ENCODE data around the gene EPB41L4A.
"Not testable (repeated sequence)": the region's sequence is repeated elsewhere in the genome, so short reads cannot be mapped to it uniquely, and the experiment has no call there.

EPB41L4A gene

DNA sequence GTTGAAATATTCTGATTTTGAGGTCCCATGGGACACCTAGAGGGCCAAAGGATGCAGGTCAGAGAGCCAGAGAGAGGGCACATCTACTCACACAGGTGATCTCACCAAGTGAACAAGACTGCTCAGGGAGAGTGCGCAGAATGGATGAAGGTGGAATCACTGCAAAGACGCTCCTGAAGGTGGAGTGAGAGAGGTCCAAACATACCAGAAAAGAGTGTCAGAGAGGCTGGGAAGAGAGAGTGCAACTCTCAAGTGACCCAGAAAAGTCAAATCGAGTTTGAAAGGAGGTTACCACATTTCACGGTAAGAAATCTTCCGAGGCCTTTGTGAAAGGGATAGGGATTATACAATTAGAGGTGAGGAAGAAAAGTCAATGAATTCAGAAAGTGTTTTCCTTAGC, 173.4 kb downstream of the EPB41L4A start:
- DNase-seq, result no peak

DNA sequence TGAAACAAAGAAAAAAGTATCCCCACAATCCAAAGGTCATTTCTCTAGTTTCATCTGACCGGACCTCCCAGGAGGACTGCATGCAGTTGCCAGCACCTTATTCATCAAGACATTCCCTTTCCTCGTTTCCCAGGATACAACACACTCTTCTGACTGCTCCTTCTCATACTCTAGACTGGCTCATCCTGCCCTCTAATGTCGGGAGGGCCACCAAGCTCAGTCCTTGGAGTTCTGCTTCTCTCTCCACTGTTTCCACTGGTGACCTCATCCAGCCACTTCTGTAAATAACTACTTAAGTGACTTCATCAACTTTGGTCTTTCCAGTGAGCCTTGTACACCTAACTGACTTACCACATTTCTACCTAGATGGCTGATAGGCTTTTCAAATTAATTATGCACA, 179.1 kb downstream of the EPB41L4A start:
- DNase-seq, result no peak

DNA sequence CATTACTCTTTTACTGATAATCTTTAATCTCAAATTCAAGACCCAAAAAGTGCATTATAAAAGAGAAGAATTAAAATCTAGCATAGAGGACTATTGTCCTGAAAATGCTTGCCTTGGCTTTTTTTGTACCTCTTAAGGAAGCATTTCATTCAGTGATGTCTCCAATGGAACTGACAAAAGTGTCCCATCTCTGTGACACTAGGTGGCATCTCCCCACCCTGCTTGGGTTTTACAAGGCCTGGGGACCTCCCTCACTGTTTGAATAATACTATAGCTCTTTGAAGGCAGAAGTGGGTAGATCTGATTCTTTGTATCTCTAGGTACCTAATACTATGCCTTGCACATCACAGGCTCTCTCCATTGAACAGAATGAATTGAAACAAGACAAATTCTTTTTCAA, 180.6 kb downstream of the EPB41L4A start:
- DNase-seq, result no peak

DNA sequence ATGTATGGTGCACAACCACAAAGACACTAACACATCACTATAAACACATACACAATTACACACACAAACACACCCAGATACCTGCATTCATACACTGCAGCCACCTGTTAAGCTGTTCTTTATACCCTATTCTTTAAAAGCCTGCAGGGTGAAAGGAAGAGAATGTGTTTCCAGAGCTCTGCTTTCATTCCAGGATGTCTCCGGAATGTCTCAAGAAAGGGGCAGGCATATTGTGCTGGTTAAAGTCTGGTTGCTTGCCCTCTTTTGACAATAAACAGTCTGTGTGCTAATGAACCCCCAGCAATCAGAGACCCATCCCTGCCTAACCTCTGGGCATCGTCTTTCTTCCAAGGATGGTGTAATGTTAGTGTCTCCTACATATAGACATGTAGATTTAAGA, 181.6 kb downstream of the EPB41L4A start:
- no peak for DNase-seq

DNA sequence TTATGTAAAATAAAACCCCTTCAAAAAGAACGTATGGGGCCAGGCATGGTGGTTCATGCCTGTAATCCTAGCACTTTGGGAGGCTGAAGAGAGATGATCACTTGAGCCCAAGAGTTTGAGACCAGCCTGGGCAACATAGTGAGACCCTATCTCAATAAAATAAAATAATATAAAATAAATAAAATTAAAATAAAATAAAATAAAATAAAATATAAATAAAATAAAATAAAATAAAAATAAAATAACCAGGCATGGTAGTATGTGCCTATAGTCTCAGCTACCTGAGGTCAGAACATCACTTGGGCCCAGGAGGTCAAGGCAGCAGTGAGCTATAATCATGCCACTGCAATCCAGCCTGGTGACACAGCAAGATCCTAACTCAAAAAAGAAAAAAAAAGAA, 185.1 kb downstream of the EPB41L4A start:
- no peak for DNase-seq

DNA sequence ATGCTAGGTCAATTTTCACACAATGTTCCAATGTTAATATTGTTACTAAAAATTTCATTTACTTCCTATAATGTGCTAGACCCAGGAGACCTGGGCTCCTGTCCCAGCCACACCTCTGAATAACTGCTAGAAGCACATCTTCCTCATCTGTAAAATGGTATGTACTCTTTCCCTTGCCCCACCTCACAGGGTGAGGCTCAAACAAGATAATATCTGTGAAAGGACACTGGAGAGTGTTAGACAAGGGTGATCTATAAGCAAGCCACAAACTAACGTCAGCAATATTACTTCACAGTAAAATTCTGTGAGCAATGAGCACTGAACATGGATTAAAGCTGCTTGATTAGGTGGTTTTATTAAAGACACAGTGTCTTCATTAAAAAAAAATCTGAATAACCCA, 186.4 kb downstream of the EPB41L4A start:
- no peak for DNase-seq

DNA sequence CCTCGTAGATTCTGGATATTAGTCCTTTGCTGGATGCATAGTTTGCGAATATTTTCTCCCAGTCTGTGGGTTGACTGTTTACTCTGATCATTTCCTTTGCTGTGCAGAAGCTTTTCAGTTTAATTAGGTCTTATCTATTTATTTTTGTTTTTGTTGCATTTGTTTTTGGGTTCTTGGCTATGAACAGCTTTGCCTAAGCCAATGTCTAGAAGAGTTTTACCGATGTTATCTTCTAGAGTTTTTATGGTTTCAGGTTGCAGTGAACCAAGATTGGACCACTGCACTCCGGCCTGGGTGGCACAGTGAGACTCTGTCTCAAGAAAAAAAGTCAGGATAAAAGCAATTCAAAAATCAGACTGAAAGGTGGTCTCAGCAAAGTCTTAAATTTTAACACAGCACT, 188.5 kb downstream of the EPB41L4A start:
- DNase-seq, result no peak

DNA sequence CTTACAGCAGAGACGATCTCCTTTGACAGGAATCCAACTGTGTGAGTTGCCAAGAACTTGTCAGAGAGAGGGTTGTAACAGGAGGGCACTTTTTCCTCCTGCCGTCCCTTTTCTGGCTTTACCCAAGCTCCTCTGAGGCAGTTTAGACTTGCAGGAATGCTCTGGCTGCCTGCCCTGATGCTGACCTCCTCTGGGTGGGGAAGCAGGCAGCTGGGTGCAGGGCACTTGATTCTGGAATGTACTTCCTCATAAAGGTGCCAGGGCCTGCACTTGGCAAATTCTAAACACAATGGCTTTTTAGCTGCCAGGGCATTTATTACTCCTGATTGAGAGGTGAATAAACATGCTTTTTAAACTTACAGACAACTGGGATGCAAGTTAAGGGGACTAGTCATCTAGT, 190.4 kb downstream of the EPB41L4A start:
- DNase-seq, result peak; percentile 53

DNA sequence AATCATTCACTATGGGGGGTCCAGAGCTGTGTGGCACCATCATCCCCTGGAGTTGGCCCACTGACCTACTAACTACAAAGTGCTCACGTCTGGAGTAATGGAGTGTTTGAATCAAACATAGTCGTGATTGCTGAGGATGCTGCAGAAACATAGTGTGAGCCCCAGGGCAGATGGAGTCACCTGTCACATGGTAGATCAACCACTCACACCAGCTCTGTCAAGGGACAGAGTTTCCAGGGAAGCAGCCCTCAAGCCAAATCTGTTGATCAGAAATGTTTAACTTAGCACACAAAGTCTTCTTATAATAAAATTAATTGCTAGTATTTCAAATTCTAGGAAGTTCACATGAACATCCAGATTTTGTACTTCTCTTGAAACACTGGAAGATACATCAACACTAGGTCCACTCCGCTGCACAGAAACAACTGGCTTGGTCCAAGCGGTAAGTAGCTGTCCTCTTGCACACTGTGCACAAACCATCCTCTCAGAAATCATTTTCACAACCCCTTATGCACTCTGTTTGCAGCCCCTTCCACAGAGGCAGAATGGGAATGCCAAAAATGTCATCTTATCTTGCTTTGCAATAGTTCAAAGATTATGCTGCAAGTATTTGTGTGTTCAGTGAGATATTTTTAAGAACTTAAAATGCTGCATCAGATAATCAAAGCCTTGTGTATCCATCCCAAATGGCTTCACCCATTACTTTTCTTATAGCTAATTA, 191.0 kb downstream of the EPB41L4A start:
- no peak for DNase-seq

DNA sequence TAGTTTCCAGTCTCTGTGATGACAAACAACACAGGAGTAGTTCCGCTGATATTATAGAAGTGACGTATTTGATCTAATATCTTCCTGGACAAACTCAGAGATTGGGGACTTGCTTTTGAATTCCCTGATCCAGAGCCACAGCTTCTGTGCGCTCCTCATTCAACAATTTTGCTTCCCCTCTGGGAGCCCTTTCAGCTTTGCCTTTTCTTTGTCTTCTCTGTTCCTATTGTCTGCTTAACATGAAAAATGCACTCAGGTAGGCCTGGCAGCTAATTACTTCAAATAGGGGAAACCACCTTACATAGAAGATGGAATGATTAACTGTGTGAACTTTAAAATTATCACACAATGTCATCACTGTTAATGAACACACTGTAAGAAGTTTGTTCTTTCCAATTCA, 192.9 kb downstream of the EPB41L4A start:
- DNase-seq, result no peak

DNA sequence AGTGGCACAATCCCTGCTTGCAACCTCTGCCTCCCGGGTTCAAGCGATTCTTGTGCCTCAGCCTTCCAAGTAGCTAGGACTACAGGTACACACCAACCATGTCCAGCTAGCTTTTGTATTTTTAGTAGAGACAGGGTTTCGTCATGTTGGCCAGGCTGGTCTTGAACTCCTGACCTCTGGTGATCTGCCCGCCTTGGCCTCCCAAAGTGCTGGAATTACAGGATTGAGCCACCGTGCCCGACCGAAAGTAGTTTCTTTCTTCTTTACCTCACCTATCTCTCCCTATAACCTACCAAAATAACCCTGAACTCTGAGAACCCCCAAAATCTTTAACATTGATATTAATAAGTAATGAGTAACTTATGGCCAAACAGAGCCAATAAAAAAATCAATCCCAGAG, 196.1 kb downstream of the EPB41L4A start:
- DNase-seq, result not testable (repeated sequence)

DNA sequence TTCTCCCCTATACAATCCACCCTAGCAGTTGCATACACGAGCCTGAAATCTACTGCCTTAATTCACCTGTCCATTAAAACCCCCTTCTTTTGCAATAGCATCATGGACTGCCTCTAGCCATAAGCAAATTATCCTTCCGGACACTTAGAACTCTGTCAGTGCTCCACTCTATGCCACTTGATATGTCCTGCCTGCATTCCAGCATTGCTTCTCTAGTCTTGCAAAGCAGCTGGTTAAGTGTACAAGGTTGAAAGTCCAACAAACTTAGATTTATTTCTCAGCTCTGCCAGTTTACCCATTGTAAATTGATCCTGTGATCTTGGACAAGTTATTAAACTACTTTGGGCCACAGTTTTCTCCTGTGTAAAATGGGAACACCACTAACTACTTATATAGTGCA, 197.9 kb downstream of the EPB41L4A start:
- no peak for DNase-seq

DNA sequence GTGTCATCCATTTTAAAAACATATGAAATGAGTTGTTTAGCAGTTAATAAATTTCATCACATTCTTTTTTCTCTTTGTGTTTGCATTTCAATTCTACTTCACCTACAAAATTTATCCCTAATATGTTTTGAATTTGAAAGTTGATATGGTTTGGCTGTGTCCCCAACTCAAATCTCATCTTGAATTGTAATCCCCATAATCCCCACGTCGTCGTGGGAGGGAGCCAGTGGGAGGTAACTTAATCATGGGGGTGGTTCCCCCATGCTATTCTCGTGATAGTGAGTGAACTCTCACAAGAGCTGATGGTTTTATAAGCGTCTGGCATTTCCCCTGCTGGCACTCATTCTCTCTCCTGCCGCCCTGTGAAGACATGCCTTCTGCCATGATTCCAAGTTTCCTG, 200.1 kb downstream of the EPB41L4A start:
- no peak for DNase-seq

DNA sequence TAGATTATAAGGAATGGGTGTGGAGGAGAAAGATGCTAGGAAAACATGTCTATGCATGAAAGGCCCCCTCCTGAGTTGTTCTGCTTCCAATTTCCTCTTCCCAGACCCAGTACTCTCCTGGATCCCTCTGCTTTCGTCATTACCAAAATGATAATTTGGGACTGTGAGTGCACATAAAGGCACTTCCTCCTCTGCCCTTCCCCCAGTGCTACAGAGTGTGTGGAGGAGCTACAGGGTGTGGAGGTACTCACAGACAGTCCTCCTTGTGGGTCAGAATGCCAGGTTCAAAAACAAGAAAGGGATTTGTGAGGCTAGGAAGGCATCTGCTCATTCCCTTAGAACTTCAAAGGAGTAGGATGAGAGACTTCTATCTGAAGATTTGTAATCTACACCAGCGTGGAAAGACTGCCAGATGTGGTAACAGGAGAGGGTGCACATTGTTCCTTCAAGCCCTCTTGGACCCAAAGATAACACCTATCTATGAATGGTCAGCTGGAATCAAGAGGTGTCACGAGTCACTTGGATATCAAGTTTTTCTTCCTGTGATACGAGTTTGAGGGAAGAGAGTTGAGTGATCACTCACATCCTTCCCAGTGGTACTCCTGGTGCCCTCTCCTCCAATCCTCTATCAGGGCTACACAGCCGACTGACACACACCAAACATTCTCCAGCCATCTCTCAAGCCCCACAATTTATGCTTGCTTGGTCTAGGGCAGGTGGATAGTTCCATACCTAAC, 201.1 kb downstream of the EPB41L4A start:
- no peak for DNase-seq

DNA sequence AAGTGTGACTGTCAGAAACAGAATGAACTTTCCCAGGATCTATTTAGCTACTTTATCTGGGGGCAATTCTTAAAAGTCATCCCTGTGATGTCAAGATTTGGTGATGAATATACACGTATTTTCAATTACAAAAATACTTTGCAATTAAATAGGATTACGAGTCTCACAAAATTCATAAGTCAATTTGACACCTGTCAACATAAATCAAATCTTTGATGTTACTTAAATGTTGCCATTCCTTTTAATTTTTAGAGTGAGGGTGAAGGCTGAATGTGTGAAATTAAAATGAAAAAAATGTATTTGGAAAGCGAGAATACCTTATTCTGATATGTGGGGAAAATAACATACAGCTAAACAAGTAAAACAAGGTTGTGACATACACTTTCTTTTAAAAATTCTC, 202.9 kb downstream of the EPB41L4A start:
- no peak for DNase-seq

DNA sequence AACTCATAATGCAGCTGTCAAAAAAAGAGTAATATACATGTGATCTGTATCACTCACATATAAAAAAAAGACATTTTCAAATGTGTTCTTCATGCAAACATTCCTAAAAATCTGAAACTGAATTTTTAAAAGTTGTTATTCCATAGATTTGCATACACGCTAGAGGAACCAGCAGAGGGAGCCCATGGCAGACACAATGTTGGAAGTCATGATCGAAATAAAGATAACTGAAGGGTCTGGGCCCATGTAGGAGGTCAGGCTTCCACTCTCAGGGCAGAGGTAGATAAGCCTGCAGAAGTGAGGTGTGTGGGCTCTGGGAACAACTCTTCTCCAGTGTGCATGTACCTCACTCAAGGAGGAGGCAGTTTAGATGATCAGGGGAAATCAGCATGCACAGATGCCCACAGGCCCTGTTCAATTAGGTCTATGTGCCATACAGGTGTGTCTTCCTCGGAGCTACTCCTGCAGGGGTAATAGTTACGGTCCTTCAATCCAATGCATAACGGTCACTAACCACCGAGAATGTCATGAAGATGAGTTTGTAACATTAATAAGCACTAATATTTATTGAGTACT, 208.6 kb downstream of the EPB41L4A start:
- peak; percentile 19 for DNase-seq

DNA sequence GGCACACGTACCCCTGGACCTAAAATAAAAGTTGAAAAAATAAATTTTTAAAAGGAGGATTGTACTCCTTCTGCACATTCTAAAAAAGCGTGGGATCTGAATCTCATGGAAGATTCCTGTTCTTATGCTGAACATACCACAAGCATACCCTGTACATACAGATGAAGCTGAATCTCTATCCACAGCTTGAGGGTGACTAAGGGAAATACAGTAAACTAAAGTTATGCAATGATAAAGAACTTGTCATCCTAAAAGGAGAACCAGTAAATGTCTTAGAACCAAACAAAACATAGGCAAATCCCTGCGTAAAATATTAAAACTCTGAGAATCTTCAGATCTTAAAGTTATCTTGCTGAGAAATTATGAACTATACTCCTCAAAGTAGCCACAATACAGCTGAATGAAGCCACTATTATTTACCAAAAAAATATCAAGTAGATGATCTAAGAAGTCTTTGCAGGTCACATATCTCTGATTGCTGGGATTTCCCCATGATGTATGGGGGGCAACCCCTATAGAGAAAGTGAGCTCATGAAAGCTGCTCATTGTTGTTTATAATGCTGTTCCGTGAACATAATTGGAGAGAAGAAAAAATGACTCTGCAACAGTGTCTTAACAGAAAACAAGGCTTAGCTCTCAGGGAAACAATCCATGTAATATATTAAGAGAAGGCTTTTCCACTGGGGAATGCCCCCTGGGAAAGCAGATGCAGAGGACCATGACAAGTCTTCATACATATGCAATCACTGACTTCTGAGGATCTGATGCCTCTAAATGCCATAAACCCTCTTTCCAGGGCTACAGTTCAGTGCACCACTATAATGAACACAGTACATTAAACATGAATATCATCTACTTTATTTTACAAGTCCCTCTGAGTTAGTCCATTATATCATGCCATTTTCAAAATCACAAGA, 210.1 kb downstream of the EPB41L4A start:
- no peak for DNase-seq

DNA sequence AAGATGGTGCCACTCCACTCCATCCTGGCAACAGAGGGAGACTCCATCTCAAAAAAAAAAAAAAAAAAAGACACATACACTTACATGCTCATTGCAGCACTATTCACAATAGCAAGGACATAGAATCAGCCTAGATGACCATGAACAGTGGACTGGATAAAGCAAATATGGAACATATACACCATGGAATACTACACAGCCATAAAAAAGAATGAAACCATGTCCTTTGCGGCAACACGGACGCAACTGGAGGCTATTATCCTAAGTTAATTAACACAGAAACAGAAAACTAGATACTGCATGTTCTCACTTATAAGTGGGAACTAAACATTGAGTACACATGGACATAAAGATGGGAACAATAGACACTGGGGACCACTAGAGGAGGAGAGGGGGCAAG, 210.9 kb downstream of the EPB41L4A start:
- not testable (repeated sequence) for DNase-seq

DNA sequence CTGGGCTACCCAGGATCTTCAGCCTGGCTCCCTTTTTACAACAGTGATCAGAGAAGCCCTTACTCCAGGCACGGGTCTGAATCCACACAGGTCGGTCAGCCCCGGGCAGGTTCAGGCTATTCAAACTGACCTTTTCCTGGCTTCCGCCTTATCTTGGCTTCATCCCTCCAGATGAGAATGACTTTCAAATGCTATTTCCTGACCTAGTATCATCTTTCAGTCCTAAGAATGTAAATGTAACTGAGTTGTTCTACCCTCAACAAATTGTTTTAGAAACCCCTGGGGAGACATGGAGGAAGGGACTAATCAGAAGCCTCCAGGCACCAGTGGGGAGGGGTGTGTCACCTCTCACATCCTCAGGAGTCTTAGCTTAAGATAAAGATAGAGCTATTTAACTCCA, 213.2 kb downstream of the EPB41L4A start:
- no peak for DNase-seq

DNA sequence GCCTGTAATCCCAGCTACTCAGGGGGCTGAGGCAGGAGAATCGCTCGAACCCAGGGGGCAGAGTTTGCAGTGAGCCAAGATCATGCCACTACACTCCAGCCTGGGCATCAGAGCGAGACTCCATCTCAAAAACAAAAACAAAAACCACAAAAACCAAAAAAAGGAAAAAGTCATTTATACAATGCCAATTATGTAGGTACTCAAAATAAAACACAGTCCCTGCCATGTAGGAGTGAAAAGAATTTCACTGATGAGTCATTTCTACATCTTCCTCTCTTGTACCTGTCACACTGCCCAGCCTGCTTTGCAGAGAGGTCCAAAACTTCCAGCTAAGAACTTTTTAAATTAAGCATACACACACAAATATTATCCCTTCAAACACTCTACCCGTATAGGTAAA, 215.8 kb downstream of the EPB41L4A start:
- DNase-seq, result no peak

DNA sequence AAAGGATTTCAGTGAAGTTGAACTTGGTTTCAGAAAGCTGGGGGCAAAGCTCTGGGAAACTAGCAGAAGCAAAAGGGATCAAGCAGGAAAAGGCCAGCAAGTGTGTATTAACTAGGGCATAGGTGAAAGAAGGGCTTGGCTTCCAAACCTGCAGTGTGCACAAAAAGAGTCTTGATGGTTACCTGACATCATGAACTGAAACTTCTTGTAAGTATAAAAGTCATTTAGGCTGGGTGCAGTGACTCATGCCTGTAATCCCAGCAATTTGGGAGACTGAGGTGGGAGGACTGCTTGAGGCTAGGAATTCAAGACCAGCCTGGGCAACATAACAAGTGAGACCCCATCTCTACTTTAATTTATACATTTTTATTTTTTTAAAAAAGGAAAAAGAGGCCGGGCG, 216.4 kb downstream of the EPB41L4A start:
- no peak for DNase-seq

DNA sequence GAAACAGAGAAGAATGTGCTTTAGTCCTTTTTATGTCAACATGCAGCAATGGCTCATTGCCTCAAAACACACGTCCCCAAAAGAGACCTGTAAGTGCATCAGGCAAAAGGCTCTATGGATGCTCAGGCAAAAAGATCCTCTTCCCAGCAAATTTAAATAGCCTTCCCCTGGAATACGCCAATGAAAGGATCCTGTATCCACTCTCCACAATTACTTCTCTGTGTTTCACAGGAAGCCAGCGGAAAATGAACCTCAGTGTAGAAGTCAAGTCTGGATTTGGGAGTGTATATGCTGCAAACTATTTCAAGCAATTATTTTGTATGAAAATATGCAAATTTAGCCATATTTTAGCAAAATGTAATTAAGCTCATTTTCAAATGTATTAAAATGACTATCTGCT, 217.9 kb downstream of the EPB41L4A start:
- no peak for DNase-seq

DNA sequence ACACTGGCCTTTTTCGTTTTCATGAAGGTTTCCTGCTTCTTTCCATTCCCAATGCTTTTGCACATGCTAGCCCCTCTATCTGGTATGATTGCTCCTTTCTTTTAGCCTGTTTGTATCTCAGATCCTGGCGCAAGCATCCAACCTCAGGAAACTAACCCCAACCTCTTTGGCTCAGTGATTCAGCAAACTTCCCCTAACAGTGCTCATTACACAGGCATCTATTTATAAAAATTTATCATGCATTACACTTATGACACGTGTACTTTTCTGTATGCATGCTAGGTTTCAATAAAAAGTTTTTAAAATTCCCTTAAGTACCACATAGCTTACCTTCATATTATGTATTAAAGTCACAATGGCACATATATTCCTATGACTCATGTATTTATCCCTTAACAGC, 218.9 kb downstream of the EPB41L4A start:
- no peak for DNase-seq

All from NCI-H1105 treated with DMSO at 0.1 percent for 48 hours (cell line).